ENCODE results near the gene PITPNM3.

The PITPNM3 gene

GRCh38 chr17:6496640-6497441, 59.5 kb downstream of the PITPNM3 start:
- Mint-ChIP-seq H3K36me3 (ENCODE audit: insufficient read depth) (no peaks in the 10 kb centered on the region), H3K4me1 (peaks cover 11% of the 10 kb centered on the region), H3K27ac (ENCODE audit: low read depth) (no peak overlapping the region), H3K9me3 (no peaks in the 10 kb centered on the region), H3K27me3 (peaks cover 37% of the 10 kb centered on the region), H3K4me3 (peak overlapping the region; percentile 45)
- ATAC-seq (replicated peaks; ENCODE audit: extremely low read depth, poor library complexity, severe bottlenecking): no peak
- no peak for DNase-seq (ENCODE audit: low spot score in 2 of 2)

DNA sequence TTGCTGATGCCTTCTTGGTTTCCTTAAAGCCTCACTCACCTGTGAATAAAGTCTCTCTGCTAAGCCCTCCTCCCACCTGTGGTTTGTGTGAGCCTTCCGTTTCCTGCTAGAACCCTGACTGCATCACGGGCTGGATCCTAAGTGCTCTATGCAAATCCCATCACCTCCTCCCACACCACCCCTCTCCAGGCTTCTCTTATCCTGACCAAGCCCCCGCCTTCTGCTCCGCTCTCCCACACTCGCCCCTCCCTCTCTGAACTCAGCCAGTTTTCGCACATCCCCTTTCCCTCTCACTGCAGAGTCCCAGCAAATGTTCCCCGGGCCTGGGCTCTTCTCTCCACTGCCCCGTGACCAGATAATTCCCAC, 60.3 kb downstream of the PITPNM3 start:
- Mint-ChIP-seq H3K27ac (ENCODE audit: low read depth) (no peak overlapping the region), H3K9me3 (no peaks in the 10 kb centered on the region), H3K4me1 (peaks cover 11% of the 10 kb centered on the region), H3K27me3 (peaks cover 37% of the 10 kb centered on the region), H3K36me3 (ENCODE audit: insufficient read depth) (no peaks in the 10 kb centered on the region), H3K4me3 (peak overlapping the region; percentile 45)
- DNase-seq (ENCODE audit: low spot score in 2 of 2) (no peak), ATAC-seq (replicated peaks; ENCODE audit: extremely low read depth, poor library complexity, severe bottlenecking) (no peak)

GRCh38 chr17:6495450-6496115, 60.8 kb downstream of the PITPNM3 start:
- no peak overlapping the region for H3K4me3 Mint-ChIP-seq
- DNase-seq (ENCODE audit: low spot score in 2 of 2) (no peak), ATAC-seq (replicated peaks; ENCODE audit: extremely low read depth, poor library complexity, severe bottlenecking) (no peak)
- H3K27ac Mint-ChIP-seq (ENCODE audit: low read depth): no peak overlapping the region
- peaks cover 39% of the 10 kb centered on the region for H3K27me3 Mint-ChIP-seq
- H3K9me3 Mint-ChIP-seq: no peaks in the 10 kb centered on the region
- peaks cover 11% of the 10 kb centered on the region for H3K4me1 Mint-ChIP-seq
- H3K36me3 Mint-ChIP-seq (ENCODE audit: insufficient read depth): no peaks in the 10 kb centered on the region

- Mint-ChIP-seq H3K27ac (ENCODE audit: low read depth) (no peak overlapping the region), H3K27me3 (peaks cover 51% of the 10 kb centered on the region), H3K4me1 (peaks cover 11% of the 10 kb centered on the region), H3K4me3 (no peak overlapping the region), H3K9me3 (no peaks in the 10 kb centered on the region), H3K36me3 (ENCODE audit: insufficient read depth) (no peaks in the 10 kb centered on the region)
- ATAC-seq (replicated peaks; ENCODE audit: extremely low read depth, poor library complexity, severe bottlenecking): no peak
- no peak for DNase-seq (ENCODE audit: low spot score in 2 of 2)
Measured at GRCh38 chr17:6494239-6494941, 62.0 kb downstream of the PITPNM3 start.

- no peak for DNase-seq (ENCODE audit: low spot score in 2 of 2)
- Mint-ChIP-seq H3K4me3 (no peak overlapping the region), H3K27ac (ENCODE audit: low read depth) (no peak overlapping the region), H3K36me3 (ENCODE audit: insufficient read depth) (no peaks in the 10 kb centered on the region), H3K27me3 (peaks cover 61% of the 10 kb centered on the region), H3K4me1 (peaks cover 11% of the 10 kb centered on the region), H3K9me3 (no peaks in the 10 kb centered on the region)
- no peak for ATAC-seq (replicated peaks; ENCODE audit: extremely low read depth, poor library complexity, severe bottlenecking)
Measured at GRCh38 chr17:6492892-6493674, 63.3 kb downstream of the PITPNM3 start.

DNA sequence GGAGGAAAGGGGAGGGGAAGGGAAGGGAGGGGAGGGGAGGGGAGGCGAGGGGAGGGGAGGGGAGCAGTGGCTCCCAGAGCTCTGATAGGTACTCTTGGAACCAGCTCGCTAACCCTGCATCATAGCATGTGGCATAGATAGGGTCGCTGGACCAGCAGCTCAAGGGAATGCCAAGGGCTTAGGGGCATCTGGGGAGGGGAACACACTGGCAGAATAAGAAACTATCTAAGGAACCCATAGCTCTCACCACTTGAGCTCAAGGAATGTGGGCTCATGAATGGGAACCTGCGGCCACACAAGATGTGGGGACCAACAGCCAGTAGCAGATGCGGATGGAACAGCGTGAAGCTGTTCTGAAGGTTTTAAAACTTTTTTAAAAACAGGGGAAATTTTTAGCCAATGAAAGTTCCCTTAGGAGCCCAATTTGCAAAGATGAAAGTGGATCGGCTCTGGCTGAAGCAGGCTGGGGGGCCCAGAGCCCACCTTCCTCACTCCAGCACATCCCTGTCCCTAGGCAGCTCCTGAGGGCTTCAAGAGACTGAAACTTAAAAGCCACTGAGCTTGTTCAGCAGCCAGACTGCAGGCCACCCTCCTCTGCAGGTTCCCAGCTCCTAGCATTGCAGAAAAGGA, 65.2 kb downstream of the PITPNM3 start:
- Mint-ChIP-seq H3K36me3 (ENCODE audit: insufficient read depth) (no peaks in the 10 kb centered on the region), H3K4me3 (no peak overlapping the region), H3K27ac (ENCODE audit: low read depth) (no peak overlapping the region), H3K27me3 (peaks cover 59% of the 10 kb centered on the region), H3K4me1 (peaks cover 4% of the 10 kb centered on the region), H3K9me3 (no peaks in the 10 kb centered on the region)
- ATAC-seq (replicated peaks; ENCODE audit: extremely low read depth, poor library complexity, severe bottlenecking) (no peak), DNase-seq (ENCODE audit: low spot score in 2 of 2) (no peak)

GRCh38 chr17:6489016-6489550, 67.3 kb downstream of the PITPNM3 start:
- Mint-ChIP-seq H3K27me3 (peaks cover 50% of the 10 kb centered on the region), H3K9me3 (no peaks in the 10 kb centered on the region), H3K4me1 (no peaks in the 10 kb centered on the region), H3K27ac (ENCODE audit: low read depth) (no peak overlapping the region), H3K36me3 (ENCODE audit: insufficient read depth) (peaks cover 2% of the 10 kb centered on the region), H3K4me3 (no peak overlapping the region)
- ATAC-seq (replicated peaks; ENCODE audit: extremely low read depth, poor library complexity, severe bottlenecking): no peak
- no peak for DNase-seq (ENCODE audit: low spot score in 2 of 2)

- ATAC-seq (replicated peaks; ENCODE audit: extremely low read depth, poor library complexity, severe bottlenecking) (no peak), DNase-seq (ENCODE audit: low spot score in 2 of 2) (no peak)
- H3K27me3 Mint-ChIP-seq: peaks cover 60% of the 10 kb centered on the region
Measured at GRCh38 chr17:6488008-6488539, 68.3 kb downstream of the PITPNM3 start.

GRCh38 chr17:6487251-6488007, 68.9 kb downstream of the PITPNM3 start:
- ATAC-seq (replicated peaks; ENCODE audit: extremely low read depth, poor library complexity, severe bottlenecking) (no peak), DNase-seq (ENCODE audit: low spot score in 2 of 2) (no peak)
- Mint-ChIP-seq H3K27ac (ENCODE audit: low read depth) (no peak overlapping the region), H3K4me1 (no peaks in the 10 kb centered on the region), H3K36me3 (ENCODE audit: insufficient read depth) (peaks cover 2% of the 10 kb centered on the region), H3K4me3 (no peak overlapping the region), H3K9me3 (no peaks in the 10 kb centered on the region), H3K27me3 (peaks cover 63% of the 10 kb centered on the region)

More at GRCh38 chr17:6488008-6488539, 68.3 kb downstream of the PITPNM3 start:
- Mint-ChIP-seq H3K4me1 (no peaks in the 10 kb centered on the region), H3K4me3 (no peak overlapping the region), H3K9me3 (no peaks in the 10 kb centered on the region), H3K36me3 (ENCODE audit: insufficient read depth) (peaks cover 2% of the 10 kb centered on the region), H3K27ac (ENCODE audit: low read depth) (no peak overlapping the region)

- Mint-ChIP-seq H3K9me3 (no peaks in the 10 kb centered on the region), H3K36me3 (ENCODE audit: insufficient read depth) (peaks cover 2% of the 10 kb centered on the region), H3K27me3 (peaks cover 79% of the 10 kb centered on the region), H3K27ac (ENCODE audit: low read depth) (no peak overlapping the region), H3K4me1 (no peaks in the 10 kb centered on the region), H3K4me3 (no peak overlapping the region)
- DNase-seq (ENCODE audit: low spot score in 2 of 2): no peak
- ATAC-seq (replicated peaks; ENCODE audit: extremely low read depth, poor library complexity, severe bottlenecking): no peak
Measured at GRCh38 chr17:6485646-6486412, 70.5 kb downstream of the PITPNM3 start.
